Stimulated activated CD8-positive, alpha-beta memory T cell treated with anti-CD3 and anti-CD28 coated beads, Interleukin-12 subunit alpha, Interleukin-12 subunit beta, amount 100 ng/mL, for 24 hours (primary cell): ENCODE results near the gene RALY.

Experiments
- DNase-seq: peaks from one replicate; pipeline ENCODE4 v3.0.0-alpha.2; 2020; ENCODE audit errors: extremely low read depth

Gene RALY

GRCh38 chr20:34047010-34047687 is 53.4 kb downstream of the RALY start:
- DNase-seq, result no peak

GRCh38 chr20:34047917-34048316 is 54.2 kb downstream of the RALY start:
- DNase-seq, result no peak

DNA sequence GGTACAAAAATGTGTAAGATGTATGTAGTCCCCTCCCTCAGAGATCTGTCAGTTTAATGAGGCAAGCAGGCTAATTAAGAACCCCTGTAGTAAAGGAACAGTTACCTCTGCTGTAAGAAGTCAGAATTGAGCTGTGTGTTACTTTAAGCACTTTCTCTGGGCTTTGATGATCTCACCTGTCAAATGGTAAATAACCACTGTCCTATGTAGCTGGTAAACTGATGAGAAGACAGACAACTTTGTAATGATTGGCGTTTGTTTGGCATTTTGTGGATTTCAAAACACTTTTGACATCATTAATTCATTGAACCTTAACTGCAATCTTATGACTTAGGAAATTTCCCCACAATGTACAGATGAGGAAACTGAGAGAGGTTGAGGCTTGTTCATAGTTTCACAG is 55.7 kb downstream of the RALY start:
- no peak for DNase-seq

DNA sequence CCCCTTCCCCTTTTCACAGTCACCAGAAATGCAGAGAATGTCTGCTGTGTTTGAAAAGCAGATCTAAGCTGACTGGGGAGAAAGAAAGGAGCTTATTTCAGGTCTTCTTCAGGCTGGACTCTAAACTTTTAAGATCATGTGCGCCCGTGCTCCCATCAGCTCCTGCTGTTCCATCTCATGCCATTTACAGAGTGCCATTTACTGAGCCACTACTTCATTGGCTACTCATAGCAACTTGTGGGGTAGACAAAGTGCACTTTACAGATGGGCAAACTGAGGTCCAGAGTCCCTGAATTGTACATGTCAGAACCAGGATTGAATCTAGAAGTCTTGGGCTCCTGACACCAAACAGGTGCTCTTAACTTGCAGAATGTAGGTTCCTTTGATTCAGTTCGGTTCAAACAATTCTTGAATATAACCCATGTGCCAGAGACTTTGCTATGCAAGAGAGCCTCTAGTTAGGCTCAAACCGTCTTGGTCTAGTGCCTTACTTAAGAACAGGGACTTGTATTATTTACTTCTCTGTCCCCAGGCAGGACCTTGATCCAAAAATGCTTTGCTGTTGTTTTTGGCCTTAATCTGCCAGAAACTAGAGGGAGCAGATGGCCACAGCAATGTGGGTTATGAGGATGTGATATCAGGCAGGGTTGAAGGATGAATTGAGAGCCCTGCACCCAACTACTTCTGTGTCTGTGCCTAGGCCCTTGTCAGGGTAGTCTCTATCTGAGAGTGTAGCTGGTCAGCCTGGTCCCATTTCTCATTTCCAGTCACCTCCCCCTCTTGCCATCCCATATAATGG is 56.4 kb downstream of the RALY start:
- no peak for DNase-seq

DNA sequence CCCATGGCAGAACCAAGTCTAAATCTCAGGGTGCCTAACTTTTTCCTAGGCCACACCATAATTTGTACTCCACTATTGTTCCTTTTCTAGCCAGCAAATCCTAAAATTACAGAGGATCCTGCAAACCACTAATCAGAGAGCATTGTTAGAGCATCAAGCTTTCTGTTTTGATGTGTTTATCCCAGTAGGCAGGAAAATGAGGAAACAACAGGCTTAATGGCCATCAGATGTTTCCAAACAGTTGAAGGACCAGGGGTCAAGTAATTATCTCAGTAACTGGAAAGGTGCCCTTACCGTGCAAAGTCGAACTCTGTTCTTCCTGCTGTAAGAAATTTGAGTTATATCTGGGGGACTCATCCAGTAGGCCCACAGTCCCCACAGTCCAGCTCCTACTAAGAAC is 58.7 kb downstream of the RALY start:
- no peak for DNase-seq

- DNase-seq, result no peak
Measured at GRCh38 chr20:34055290-34055689, 61.6 kb downstream of the RALY start.

GRCh38 chr20:34058831-34059230 is 65.1 kb downstream of the RALY start:
- no peak for DNase-seq

DNA sequence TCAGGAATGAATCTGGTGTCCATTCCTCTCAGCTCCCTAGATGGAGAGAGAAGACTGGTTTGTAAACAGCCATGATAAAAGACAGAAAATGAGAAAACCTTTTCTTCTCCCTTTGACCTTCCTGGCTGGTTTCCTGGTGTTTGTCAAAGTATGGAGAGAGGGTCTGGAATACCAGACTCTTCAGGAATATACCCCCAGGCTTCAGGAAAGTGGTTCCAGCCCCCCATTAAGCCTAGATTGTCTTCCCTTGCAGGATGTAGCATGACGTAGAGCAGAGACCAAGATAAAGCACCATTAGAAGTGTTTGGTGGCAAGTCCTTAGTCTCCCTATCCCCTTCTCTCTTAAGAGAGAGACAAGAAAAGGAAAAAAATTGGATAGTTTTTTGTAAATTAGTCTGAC is 67.3 kb downstream of the RALY start:
- DNase-seq, result no peak

DNA sequence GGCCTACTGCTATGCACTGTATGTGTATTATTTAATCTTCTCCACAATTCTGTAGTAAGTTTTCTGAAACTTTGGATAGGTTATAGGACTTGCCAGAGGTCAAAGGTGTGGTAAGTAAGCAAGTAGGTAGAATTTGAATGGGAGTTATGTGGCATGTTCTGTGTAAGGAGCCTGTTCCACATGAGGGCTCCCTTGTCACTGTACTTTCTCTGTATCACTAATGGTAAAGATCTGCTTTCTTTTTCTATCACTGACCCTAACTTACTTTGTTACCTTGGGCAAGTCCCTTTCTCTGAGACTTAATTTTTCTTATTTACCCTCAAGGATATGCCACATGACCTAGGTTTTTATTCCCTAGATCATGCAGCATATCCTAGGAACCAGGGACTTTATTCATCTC is 68.0 kb downstream of the RALY start:
- no peak for DNase-seq

- DNase-seq, result no peak
Measured at GRCh38 chr20:34062570-34063482, 69.1 kb downstream of the RALY start.

DNA sequence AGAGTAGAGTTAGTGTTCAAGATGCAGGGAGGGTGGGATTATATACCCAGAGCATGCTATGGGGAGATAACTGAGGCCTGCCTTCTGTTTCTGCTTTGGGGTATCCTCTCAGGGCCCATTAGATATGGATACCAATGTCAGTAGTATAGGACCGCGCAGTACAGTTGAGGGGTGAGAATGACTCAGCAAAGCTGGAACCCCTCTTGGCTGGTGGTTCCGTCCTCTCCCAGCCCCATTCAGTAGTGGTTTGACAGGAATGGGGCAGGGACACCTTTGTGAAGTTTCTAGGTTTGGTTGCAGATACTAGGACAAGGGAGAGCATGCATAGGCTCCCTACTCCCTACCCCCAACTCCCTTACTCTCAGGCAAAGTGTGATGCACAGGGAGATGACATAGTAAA is 70.6 kb downstream of the RALY start:
- no peak for DNase-seq

GRCh38 chr20:34065260-34065659 is 71.5 kb downstream of the RALY start:
- no peak for DNase-seq

DNA sequence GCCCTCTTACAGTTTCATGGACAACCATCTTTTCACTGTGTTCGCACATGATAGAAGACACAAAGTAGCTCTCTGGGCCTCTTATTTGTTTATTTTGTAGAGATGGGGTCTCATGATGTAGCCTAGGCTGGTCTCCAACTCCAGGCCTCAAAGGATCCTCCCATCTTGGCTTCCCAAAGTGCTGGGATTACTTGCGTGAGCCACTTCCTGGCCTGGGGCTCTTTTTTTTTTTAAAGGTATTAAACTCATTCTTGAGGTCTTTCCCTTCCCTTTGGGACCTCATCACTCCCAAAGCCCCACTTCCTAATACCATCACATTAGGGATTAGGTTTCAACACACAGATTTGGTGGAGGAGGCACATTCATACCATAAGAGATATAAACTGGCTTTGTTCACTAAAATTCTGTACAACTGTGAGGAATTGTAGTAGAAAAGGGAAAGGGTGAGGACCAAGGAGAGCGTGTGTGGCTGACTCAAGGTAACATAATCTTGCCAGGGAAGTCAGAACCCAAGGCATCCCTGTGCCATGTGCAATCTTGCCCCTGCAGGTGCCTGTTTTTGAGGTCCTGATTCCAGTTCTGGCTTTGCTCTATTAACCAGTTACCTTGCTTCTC is 72.9 kb downstream of the RALY start:
- no peak for DNase-seq

DNA sequence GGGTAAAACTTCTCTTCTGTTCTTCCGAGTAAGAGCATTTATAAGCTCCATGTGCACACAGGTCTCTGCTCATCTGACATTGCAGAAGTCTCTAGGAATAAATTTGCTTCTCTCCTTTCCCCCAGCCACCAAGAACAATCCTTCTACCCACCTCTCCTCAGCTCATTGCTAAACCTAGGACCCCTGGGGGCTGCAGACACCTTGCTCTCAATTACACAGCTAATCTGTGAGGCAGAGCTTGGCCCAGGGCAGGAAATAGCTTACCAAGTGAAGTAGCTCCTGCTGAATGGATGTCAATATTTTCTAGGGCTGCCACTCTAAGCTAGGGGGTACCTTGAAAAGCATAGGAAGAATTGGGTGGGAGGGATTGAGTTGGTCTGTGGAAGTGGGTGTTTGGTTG is 74.3 kb downstream of the RALY start:
- DNase-seq, result no peak

- no peak for DNase-seq
Measured at GRCh38 chr20:34069341-34070078, 75.8 kb downstream of the RALY start.

DNA sequence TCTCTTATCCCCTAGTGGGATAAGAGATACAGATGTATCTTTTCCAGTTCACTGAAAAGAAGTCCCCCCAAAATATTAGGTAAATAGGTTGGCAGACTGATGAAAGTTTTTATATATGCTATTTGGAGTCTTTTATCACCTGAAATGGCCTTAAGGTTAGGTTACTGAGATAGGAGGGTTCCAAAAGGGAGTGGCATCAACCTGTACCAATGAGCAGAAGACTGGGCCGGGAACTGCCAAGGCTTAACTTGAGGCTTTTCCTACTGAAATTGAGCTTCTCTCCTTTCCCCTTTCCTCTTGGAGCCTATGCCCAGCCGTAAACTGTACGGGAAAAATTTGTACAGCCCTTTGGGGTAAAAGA is 76.3 kb downstream of the RALY start:
- DNase-seq, result no peak

DNA sequence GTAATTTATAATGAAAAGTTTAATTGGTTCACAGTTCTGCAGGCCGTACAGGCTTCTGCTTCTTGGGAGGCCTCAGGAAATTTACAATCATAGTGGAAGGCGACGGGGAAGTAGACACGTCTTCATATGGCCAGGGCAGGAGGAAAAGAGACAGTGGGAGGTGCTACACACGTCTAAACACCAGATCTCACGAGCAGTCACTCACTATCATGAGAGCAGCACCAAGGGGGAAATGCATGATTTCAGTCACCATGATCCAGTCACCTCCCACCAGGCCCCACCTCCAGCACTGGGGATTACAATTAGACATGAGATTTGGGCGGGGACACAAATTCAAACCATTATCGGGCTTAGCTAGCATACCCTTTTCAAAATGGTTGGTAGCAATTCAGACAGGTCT is 77.1 kb downstream of the RALY start:
- DNase-seq, result no peak

DNA sequence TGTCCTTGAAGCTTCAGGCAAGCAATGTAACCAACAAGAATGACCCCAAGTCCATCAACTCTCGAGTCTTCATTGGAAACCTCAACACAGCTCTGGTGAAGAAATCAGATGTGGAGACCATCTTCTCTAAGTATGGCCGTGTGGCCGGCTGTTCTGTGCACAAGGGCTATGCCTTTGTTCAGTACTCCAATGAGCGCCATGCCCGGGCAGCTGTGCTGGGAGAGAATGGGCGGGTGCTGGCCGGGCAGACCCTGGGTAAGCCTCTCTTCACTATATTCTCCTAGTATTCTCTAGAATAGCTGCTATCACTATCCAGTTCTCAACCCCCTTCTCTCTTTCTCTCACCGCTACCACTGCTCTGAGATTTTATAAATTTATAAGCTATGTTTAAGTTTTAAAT is 78.4 kb downstream of the RALY start:
- DNase-seq, result no peak

DNA sequence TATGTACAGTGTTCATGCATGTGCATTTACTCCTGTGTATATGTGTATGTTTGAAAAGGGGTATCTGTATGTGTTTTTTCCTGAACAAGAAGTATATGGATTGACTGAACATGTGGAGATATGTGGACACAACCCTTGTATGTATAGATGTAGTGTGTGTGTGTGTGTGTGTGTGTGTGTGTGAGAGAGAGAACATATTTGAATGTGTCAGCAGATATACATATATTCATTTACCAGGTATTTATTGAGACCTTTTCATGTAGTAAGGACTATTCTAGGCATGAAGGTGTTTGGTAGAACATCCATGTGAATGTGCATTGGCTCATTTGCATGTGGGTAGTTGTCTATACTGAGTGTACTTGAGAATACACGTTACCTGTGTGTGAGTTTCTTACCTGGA is 79.1 kb downstream of the RALY start:
- no peak for DNase-seq

- no peak for DNase-seq
Measured at GRCh38 chr20:34074101-34074760, 80.5 kb downstream of the RALY start.

- no peak for DNase-seq
Measured at GRCh38 chr20:34075647-34076046, 81.9 kb downstream of the RALY start.
